Stimulated activated CD8-positive, alpha-beta memory T cell treated with anti-CD3 and anti-CD28 coated beads, Interleukin-2, amount 100 ng/mL, for 1 hour (primary cell): ENCODE measurements around the gene COG3.

ENCODE experiments used
- DNase-seq, 2 donors: peaks; one replicate each; pipeline ENCODE4 v3.0.0-alpha.2; 2020; ENCODE audit warnings: low read depth in 2 of 2

The COG3 gene

GRCh38 chr13:45545686-45546409 lies 81.1 kb downstream of the COG3 start:
- DNase-seq = no peak

- DNase-seq = no peak
These were observed 81.6 kb downstream of the COG3 start for GRCh38 chr13:45546410-45546765.

- DNase-seq = no peak
These were observed 83.5 kb downstream of the COG3 start for GRCh38 chr13:45548281-45548680.

GRCh38 chr13:45554604-45555109 lies 89.9 kb downstream of the COG3 start:
- no peak for DNase-seq

- DNase-seq = no peak
These were observed 99.5 kb downstream of the COG3 start for GRCh38 chr13:45564133-45564776.

GRCh38 chr13:45565331-45565730 lies 100.6 kb downstream of the COG3 start:
- no peak for DNase-seq

GRCh38 chr13:45575146-45575829 lies 110.5 kb downstream of the COG3 start:
- DNase-seq = no peak

GRCh38 chr13:45575830-45576180 lies 111.1 kb downstream of the COG3 start:
- DNase-seq = no peak

- no peak for DNase-seq
These were observed 111.7 kb downstream of the COG3 start for GRCh38 chr13:45576466-45576865.

- DNase-seq = no peak
These were observed 117.8 kb downstream of the COG3 start for GRCh38 chr13:45582408-45583076.

GRCh38 chr13:45584816-45585215 lies 120.1 kb downstream of the COG3 start:
- DNase-seq = no peak
